BLaER1 treated with 17β-estradiol and CSF1 and Interleukin-3, amounts not matched to agents 10 nM and 100 nM (cell line): ENCODE results near the gene CRISPLD2.

Experiments used
- H3K27ac ChIP-seq, 11 experiments: shearing (Covaris generic); formaldehyde crosslinking; 2 replicates each; pipeline ENCODE4 v1.8.1; 2022
- H3K27me3 ChIP-seq, 11 experiments: shearing (Covaris generic); formaldehyde crosslinking; 2 replicates each; pipeline ENCODE4 v1.8.1; 2022
- H3K36me3 ChIP-seq, 11 experiments: shearing (Covaris generic); formaldehyde crosslinking; 2 replicates each; pipeline ENCODE4 v1.8.1; 2022
- H3K4me1 ChIP-seq, 10 experiments: shearing (Covaris generic); formaldehyde crosslinking; 2 replicates each; pipeline ENCODE4 v1.8.1; 2022
- H3K4me2 ChIP-seq, 11 experiments: shearing (Covaris generic); formaldehyde crosslinking; 2 replicates each; pipeline ENCODE4 v1.8.1; 2022
- H3K4me3 ChIP-seq, 10 experiments: shearing (Covaris generic); formaldehyde crosslinking; 2 replicates each; pipeline ENCODE4 v1.8.1; 2022
- H3K9ac ChIP-seq, 11 experiments: shearing (Covaris generic); formaldehyde crosslinking; 2 replicates each; pipeline ENCODE4 v1.8.1; 2022
- H3K9me3 ChIP-seq, 11 experiments: shearing (Covaris generic); formaldehyde crosslinking; replicated peaks in 1 of 11; 2 replicates each; pipeline ENCODE4 v1.8.1; 2022
- H4K20me1 ChIP-seq, 11 experiments: shearing (Covaris generic); formaldehyde crosslinking; 2 replicates each; pipeline ENCODE4 v1.8.1; 2022
- Cebpa-rat ChIP-seq, 11 experiments: shearing (Covaris generic); IDR thresholded peaks; 2 replicates each; pipeline ENCODE4 v1.8.1; 2022

Gene CRISPLD2

GRCh38 chr16:84780544-84781376, 39.0 kb upstream of the CRISPLD2 start:
- H3K4me1 ChIP-seq, result peaks cover 0 to 11% (median 0%) of the 10 kb centered on the region in 10 experiments; a peak in 9 of 20 replicates
- H3K27ac ChIP-seq, result no peak overlapping the region; a peak in 1 of 22 replicates
- H3K4me2 ChIP-seq, result no peak overlapping the region
- H3K36me3 ChIP-seq, result peaks cover 50 to 65% (median 55%) of the 10 kb centered on the region in 11 experiments
- H3K9me3 ChIP-seq, result peaks cover 0 to 19% (median 0%) of the 10 kb centered on the region in 11 experiments; a peak in 5 of 22 replicates
- H3K27me3 ChIP-seq, result no peaks in the 10 kb centered on the region
- TF ChIP-seq Cebpa-rat (IDR thresholded peaks at IDR 0.05), result no peak
- no peak overlapping the region for H3K4me3 ChIP-seq
- peaks cover 0 to 11% (median 0%) of the 10 kb centered on the region in 11 experiments; a peak in 3 of 22 replicates for H4K20me1 ChIP-seq
- no peak overlapping the region for H3K9ac ChIP-seq

GRCh38 chr16:84782846-84783245, 36.9 kb upstream of the CRISPLD2 start:
- Histone ChIP-seq H3K27ac (no peak overlapping the region), H3K36me3 (peaks cover 29 to 44% (median 34%) of the 10 kb centered on the region in 11 experiments), H3K4me3 (no peak overlapping the region), H3K9me3 (peaks cover 0 to 19% (median 0%) of the 10 kb centered on the region in 11 experiments; a peak in 5 of 22 replicates), H3K9ac (no peak overlapping the region), H3K4me1 (peaks cover 0 to 5% (median 0%) of the 10 kb centered on the region in 10 experiments; a peak in 2 of 20 replicates), H3K4me2 (no peak overlapping the region), H3K27me3 (no peaks in the 10 kb centered on the region), H4K20me1 (peaks cover 0 to 4% (median 0%) of the 10 kb centered on the region in 11 experiments; a peak in 4 of 22 replicates)
- no peak for TF ChIP-seq Cebpa-rat (IDR thresholded peaks at IDR 0.05)

- peaks cover 0 to 23% (median 13%) of the 10 kb centered on the region in 10 experiments; a peak in 13 of 20 replicates for H3K4me1 ChIP-seq
- no peak overlapping the region for H3K4me2 ChIP-seq
- H4K20me1 ChIP-seq, result no peaks in the 10 kb centered on the region; a peak in 1 of 22 replicates
- H3K9me3 ChIP-seq, result no peaks in the 10 kb centered on the region
- no peak overlapping the region for H3K27ac ChIP-seq
- peaks cover 0 to 12% (median 3%) of the 10 kb centered on the region in 11 experiments; a peak in 11 of 22 replicates for H3K36me3 ChIP-seq
- no peak overlapping the region for H3K9ac ChIP-seq
- TF ChIP-seq Cebpa-rat (IDR thresholded peaks at IDR 0.05), result no peak
- no peak overlapping the region for H3K4me3 ChIP-seq
- H3K27me3 ChIP-seq, result no peaks in the 10 kb centered on the region
Measured at GRCh38 chr16:84785843-84786581, 33.8 kb upstream of the CRISPLD2 start.

- no peak for TF ChIP-seq Cebpa-rat (IDR thresholded peaks at IDR 0.05)
Measured at GRCh38 chr16:84786605-84787262, 33.1 kb upstream of the CRISPLD2 start.

GRCh38 chr16:84787263-84787622, 32.5 kb upstream of the CRISPLD2 start:
- H3K4me1 ChIP-seq, result peaks cover 0 to 23% (median 13%) of the 10 kb centered on the region in 10 experiments; a peak in 13 of 20 replicates
- peaks cover 0 to 3% (median 0%) of the 10 kb centered on the region in 11 experiments; a peak in 3 of 22 replicates for H3K36me3 ChIP-seq
- no peaks in the 10 kb centered on the region; a peak in 1 of 22 replicates for H4K20me1 ChIP-seq
- H3K4me2 ChIP-seq, result no peak overlapping the region
- H3K4me3 ChIP-seq, result no peak overlapping the region
- H3K9ac ChIP-seq, result no peak overlapping the region
- TF ChIP-seq Cebpa-rat (IDR thresholded peaks at IDR 0.05), result no peak
- no peaks in the 10 kb centered on the region for H3K9me3 ChIP-seq
- H3K27me3 ChIP-seq, result no peaks in the 10 kb centered on the region
- no peak overlapping the region; a peak in 1 of 22 replicates for H3K27ac ChIP-seq

More at GRCh38 chr16:84786605-84787262, 33.1 kb upstream of the CRISPLD2 start:
- Histone ChIP-seq H3K4me2 (no peak overlapping the region), H3K4me1 (peaks cover 0 to 23% (median 13%) of the 10 kb centered on the region in 10 experiments; a peak in 13 of 20 replicates), H3K27me3 (no peaks in the 10 kb centered on the region), H3K27ac (no peak overlapping the region; a peak in 1 of 22 replicates), H3K36me3 (peaks cover 0 to 5% (median 0%) of the 10 kb centered on the region in 11 experiments; a peak in 7 of 22 replicates), H3K9me3 (no peaks in the 10 kb centered on the region), H3K4me3 (no peak overlapping the region), H4K20me1 (no peaks in the 10 kb centered on the region; a peak in 1 of 22 replicates), H3K9ac (no peak overlapping the region)

- Histone ChIP-seq H3K36me3 (peaks cover 0 to 3% (median 0%) of the 10 kb centered on the region in 11 experiments; a peak in 2 of 22 replicates), H3K4me3 (no peak overlapping the region)
- TF ChIP-seq Cebpa-rat (IDR thresholded peaks at IDR 0.05), result no peak
Measured at GRCh38 chr16:84788920-84789391, 30.8 kb upstream of the CRISPLD2 start.

GRCh38 chr16:84789431-84789830, 30.4 kb upstream of the CRISPLD2 start:
- Histone ChIP-seq H3K4me3 (no peak overlapping the region), H3K4me1 (peaks cover 7 to 36% (median 15%) of the 10 kb centered on the region in 10 experiments; a peak in 16 of 20 replicates), H3K27ac (no peak overlapping the region), H3K36me3 (peaks cover 0 to 3% (median 0%) of the 10 kb centered on the region in 11 experiments; a peak in 2 of 22 replicates), H3K4me2 (peak overlapping the region in 6 of 11 experiments; percentile 30 to 57 (median 44); a peak in 8 of 22 replicates), H3K9me3 (no peaks in the 10 kb centered on the region), H4K20me1 (no peaks in the 10 kb centered on the region; a peak in 1 of 22 replicates), H3K27me3 (no peaks in the 10 kb centered on the region), H3K9ac (no peak overlapping the region)
- TF ChIP-seq Cebpa-rat (IDR thresholded peaks at IDR 0.05), result no peak

More at GRCh38 chr16:84788920-84789391, 30.8 kb upstream of the CRISPLD2 start:
- Histone ChIP-seq H3K4me2 (peak overlapping the region in 7 of 11 experiments; percentile 12 to 57 (median 37); a peak in 10 of 22 replicates), H3K27me3 (no peaks in the 10 kb centered on the region), H3K9ac (no peak overlapping the region), H3K9me3 (no peaks in the 10 kb centered on the region), H3K4me1 (peaks cover 7 to 31% (median 13%) of the 10 kb centered on the region in 10 experiments; a peak in 16 of 20 replicates), H3K27ac (peak overlapping the region in 1 of 11 experiments; percentile 25; a peak in 2 of 22 replicates), H4K20me1 (no peaks in the 10 kb centered on the region; a peak in 1 of 22 replicates)

GRCh38 chr16:84790301-84790700, 29.5 kb upstream of the CRISPLD2 start:
- H3K27me3 ChIP-seq, result no peaks in the 10 kb centered on the region
- H3K4me2 ChIP-seq, result no peak overlapping the region
- H3K36me3 ChIP-seq, result peaks cover 0 to 2% (median 0%) of the 10 kb centered on the region in 11 experiments; a peak in 1 of 22 replicates
- no peak overlapping the region for H3K9ac ChIP-seq
- peaks cover 7 to 42% (median 18%) of the 10 kb centered on the region in 10 experiments; a peak in 16 of 20 replicates for H3K4me1 ChIP-seq
- no peak overlapping the region for H3K27ac ChIP-seq
- TF ChIP-seq Cebpa-rat (IDR thresholded peaks at IDR 0.05), result no peak
- H4K20me1 ChIP-seq, result no peaks in the 10 kb centered on the region; a peak in 1 of 22 replicates
- H3K9me3 ChIP-seq, result no peaks in the 10 kb centered on the region
- H3K4me3 ChIP-seq, result no peak overlapping the region
